GM19463 (cell line): ENCODE measurements around the gene LRP1.
A peak's percentile ranks its signal among the peaks of the same experiment; 100 is the strongest.

ENCODE experiments used
- ATAC-seq: cut with Tn5 transposase; IDR thresholded peaks from one replicate; pipeline ENCODE4 v1.9.1; 2021; ENCODE audit warnings: mild to moderate bottlenecking, moderate library complexity; ENCODE audit not compliant: unreplicated experiment

Gene LRP1

DNA sequence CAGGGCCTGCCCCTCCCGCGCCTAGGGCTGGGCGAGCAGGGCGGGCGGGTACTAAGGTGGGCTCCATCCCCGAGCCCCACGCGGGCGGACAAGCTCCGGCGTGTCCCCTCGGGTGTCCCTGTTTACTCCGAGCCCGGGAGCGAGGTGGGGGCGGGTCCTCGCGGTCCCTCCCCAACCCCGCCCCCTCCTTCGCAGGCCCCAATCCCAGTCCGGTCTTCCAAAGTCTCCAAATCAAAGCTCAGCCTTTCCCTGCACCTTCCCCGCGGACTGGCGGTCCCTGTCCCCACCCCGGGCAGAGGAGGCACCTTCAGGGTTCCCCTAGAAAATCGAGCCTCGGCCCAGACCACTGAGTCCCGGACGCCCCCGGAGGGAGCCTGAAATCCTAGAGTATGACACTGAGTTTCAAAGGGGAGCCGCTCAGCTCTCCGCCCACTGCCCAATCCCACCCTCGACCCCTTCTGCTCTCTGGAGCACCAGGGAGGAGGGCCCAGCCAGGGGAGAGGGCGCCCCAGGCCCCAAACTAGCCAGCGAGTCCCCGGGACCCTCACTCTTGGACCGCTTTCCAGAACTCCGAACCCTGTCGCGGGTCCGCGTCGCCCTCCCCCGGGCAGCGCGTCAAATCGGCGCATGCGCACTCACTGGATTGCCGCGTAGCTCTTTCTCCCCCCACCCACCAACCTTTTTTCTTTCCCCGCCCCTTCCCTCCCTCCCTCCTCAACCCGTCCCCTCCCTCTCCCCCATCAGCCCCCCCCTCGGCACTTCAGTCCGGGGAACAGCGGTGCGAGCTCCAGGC is at the start of gene LRP1:
TSS of gene LRP1 (plus strand) at position 758 of the 793 bp plus-strand sequence. CDS start 482 bp downstream, outside the sequence.
- no peak for ATAC-seq

GRCh38 chr12:57078519-57079404 is 49.5 kb upstream of the LRP1 start, which contains the start of gene NEMP1:
TSS of gene NEMP1 (minus strand) at chr12:57078791. CDS start at chr12:57078745, 46 bp downstream.
- peak; percentile 97 for ATAC-seq

DNA sequence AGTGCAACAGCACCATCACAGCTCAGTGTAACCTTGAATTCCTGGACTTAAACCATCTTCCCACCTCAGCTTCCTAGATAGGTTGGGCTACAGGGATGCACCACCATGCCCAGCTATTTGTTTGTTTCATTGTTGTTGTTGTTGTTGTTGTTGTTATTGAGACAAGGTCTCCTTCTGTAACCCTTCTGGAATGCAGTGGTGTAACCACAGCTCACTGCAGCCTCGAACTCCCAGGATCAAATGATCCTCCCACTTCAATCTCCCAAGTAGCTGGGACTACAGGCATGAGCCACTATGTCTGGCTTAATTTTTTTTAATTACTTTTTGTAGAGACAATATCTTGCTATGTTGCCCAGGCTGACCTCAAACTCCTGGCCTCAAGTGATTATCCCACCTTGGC is 48.5 kb upstream of the LRP1 start:
- no peak for ATAC-seq

DNA sequence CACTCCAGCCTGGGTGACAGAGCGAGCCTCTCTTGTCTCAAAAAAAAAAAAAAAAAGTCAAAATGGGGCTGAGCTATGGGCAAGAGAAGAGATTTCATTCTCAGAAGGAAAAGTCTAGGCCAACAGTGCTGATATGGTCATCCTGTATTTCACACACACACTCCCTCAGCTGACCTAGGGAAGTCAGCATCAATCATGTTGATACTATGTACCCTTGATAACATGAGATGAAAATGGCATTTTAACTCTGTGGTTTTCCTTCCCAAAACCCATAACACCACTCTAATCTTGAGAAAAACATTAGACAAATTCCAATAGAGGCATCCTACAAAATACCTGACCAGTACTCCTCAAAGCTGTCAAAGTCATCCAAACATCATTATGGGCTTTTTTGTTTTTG is 47.4 kb upstream of the LRP1 start:
- no peak for ATAC-seq

DNA sequence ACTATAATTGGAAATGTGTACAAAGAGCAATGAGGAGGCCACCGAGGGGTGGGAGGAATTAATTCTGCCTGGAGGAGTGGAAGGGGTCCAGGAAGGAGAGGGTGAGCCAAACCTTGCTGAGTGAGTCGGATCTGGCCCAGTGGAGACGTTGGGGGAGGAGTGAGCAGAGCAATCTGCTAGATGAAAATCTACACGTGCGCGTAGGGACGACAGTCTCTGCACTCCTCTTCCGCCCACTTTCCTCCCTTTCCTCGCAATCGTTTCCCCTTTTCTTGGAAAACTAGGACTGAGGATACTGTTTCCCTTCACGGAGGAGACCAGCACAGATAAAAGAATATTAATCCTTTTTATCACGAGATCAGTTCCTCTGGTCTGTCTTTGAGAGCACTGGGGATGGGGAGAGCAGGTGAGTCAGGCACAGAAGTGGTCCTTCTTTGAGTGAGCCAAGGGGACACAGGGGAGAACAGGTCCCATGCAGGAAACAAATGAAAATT is 42.2 kb upstream of the LRP1 start:
- ATAC-seq = no peak

DNA sequence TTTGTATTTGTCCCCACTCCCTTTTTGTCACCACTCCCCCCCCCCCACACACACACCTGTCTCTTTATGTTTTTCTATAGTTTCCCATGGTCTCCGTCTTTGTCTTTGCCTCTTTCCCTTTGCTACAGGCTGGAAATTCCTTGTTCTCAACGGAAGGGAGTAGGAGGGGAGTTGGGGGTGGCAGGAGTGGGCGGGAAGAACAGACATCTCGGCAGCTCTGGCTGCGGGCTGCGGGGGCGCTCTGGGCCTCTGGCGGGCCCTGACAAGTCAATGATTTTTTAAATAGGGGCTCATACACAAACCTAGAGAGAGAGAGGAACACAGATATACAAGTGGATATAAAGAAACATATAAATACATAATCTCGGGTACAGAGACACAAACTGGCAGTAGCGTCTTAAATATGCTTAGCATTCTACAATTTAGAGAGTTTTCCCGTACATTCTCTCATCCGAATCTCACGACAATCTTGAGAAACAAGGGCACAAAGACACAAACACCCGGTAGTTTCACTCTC is 41.7 kb upstream of the LRP1 start:
- ATAC-seq = no peak

DNA sequence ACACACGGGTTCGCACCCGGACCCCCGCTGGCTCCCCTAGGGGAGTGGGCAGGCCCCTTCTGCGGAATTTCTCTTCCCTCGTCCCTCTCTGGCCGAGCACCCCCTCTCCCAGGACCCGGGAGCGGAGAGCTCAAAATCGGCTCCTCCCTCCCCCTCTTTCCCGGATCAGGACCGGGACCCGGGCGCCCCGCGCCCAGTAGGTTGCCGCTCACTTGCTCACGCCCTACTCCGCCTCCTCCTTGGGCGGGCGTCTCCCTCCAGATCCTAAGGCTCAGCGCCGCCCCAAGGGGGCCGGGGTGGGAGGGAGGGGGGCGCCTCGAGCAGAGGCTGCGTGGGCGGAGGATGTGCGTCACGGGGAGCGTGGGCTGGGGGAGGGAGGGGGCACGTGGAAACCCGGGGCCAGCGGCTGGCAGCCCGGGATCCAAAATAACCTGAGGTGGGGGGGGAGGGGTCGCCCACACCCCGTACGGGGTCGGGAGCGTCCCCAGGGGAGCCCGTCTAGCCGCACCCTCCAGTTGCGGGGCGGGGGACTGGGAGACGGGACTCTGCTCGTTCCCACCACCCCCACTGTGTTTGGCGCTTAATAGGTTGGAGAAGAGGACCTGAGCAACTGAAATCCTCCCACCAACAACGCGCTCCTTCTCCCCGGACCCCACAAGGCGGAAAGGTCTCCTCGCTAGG is 41.1 kb upstream of the LRP1 start:
- ATAC-seq = peak; percentile 26

GRCh38 chr12:57087691-57088353 is 40.5 kb upstream of the LRP1 start:
- ATAC-seq = peak; percentile 42

DNA sequence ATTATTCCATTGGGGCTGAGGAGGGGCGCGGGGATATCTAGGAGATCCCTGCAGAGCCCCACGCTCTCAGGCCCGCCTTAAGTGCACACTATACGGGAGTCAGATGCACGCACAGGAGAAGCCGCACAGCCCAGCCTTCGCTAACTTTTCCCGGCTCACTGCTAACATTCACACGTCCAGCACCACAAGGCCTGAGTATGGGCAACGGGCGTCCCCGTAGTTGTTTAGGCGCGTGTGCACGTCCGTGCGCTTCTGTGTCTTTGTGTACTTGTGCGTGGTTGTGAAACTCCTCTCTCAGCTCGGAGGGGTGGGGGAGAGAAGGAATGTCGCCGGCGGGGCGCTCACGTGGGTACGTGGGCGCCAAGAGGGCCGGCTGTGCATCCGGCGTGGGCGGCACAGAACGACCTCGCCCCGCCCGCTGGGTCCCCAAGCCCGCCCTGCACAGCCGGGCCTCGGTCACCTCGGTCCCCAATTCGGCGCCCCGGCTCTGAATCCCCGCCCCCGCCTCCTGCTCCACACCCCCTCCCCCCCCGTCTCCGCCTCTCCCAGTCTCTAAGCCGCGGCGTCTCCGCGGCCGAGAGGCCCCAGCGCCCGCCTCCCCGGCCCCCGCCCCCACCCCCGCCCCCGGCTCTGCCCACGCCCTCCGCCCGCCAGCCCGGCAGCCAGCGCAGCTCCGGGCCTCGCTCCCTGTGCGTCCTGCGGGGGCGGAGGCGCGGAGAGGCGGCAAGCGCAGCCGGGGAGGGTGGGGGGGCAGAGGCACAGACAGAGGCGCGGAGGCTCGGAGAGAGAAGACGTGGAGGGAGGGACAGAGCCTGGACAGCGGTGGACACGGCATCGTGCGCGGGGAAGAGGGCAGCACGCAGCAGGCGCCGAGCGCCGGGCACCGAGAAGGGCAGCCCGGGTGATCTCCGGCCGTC is 39.7 kb upstream of the LRP1 start, which contains the start of gene NAB2:
TSS of gene NAB2 (plus strand) at position 761 of the 917 bp plus-strand sequence. CDS start 158 bp downstream, outside the sequence.
- peak; percentile 53 for ATAC-seq

DNA sequence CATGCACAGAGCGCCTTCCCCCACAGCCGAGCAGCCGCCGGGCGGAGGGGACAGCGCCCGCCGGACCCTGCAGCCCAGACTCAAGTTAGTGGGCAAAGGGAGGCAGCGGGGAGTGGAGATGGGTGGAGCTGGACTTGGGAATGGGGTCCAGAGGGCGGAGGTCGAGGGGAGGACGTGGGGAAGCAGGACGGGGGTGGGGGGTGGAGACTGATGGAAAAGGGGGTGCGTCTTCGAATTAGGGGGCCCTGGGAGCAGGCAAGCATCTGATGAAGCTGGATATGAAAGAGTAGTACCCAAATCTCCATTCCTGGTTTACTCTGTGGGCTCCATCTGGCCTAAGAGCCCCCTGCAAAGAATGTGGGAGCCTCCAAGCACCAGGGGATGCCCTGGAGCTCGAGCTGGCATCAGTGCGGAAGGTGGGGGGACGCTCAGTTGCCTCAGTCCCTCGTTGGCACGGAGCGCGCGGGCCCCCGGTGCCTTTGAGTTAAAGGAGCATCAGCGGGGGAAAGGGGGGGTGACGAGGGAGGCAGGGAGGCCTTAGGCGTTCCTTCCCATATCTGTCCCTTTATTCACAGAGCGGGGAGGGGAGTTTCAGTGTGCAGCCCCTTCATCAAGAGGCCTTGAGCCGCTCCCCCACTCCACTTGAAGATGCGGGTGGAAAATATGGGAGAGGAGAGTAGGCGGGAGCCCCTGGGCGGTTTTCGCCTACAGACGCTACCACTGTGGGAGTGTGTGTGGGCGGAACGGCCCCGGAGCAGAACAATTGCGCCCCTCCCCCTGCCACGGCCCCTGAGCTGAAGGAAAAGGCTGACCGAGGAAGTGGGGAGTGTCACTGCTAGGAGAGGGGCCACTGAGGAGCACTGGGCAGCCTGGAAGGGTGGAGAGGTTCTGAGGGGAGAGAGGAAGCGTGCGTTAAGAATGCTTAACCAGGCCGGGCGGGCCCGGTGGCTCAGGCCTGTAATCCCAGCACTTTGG is 38.7 kb upstream of the LRP1 start:
- ATAC-seq = no peak

- no peak for ATAC-seq
Measured at GRCh38 chr12:57090490-57090889, 37.8 kb upstream of the LRP1 start.

- no peak for ATAC-seq
Measured at GRCh38 chr12:57090924-57091637, 37.2 kb upstream of the LRP1 start.

DNA sequence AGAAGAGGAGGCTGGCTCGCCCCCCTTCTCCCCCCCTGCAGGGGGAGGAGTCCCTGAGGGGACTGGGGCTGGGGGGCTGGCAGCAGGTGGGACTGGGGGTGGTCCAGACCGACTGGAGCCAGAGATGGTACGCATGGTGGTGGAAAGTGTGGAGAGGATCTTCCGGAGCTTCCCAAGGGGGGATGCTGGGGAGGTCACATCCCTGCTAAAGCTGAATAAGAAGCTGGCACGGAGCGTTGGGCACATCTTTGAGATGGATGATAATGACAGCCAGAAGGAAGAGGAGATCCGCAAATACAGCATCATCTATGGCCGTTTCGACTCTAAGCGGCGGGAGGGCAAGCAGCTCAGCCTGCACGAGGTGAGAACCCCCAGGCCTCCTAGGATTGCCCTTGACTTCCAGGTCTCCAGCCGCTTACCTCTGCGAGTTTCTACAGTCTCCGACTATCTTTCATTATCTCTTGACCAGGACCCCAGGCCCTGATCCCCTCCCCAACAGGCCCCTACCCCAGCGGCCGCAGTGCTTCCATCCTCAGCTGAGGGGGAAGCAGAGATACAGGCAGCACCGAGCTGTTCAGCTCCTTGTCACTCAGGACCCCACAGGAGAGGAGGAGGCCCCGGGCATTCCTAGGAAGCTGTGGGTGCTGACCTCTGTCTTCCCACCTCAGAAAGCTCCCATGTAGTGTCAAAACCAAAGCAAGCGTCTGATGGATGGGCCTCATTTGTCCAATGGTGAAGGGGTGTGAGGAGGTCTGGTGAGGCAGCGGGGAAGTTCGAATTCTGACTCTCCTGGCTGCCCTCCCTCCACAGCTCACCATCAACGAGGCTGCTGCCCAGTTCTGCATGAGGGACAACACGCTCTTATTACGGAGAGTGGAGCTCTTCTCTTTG is 36.4 kb upstream of the LRP1 start:
- no peak for ATAC-seq

DNA sequence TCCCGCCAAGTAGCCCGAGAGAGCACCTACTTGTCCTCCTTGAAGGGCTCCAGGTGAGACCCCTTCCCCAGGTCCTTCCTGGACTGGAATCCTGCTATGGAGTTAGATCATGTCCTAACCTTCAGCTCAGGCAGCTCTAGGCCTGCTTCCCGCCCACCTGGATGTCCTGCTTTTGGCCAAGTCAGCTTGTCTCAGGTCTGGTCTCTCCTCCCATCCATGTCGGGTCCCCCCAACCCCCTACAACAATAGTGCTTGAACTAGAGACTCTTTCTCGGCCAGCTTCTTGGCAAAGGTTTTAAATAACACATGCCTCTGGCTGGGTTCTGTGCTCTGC is 35.8 kb upstream of the LRP1 start:
- ATAC-seq = no peak

- ATAC-seq = no peak
Measured at GRCh38 chr12:57092876-57093414, 35.3 kb upstream of the LRP1 start.
